Kidney (tissue), 14 donors: Measurements from ENCODE around the gene CASKIN2. TPM values are rescaled to one million over a fixed set of nuclear protein-coding genes. Genes with fewer than 3 reads are reported as not detected.

Experiments
- DNase-seq, 5 donors: peaks; one replicate each; pipeline ENCODE4 v3.0.0-alpha.2; 2013 to 2020
- FAIRE-seq: peaks from 2 replicates; lab custom pipeline; 2012; peaks lifted over from hg19 to GRCh38; lab: Jason Lieb, UNC
- H3K27ac ChIP-seq, 2 donors: one replicate each; pipeline ENCODE4 v1.7.0; 2013; ENCODE audit warnings: low read depth in 2 of 2, low read length in 2 of 2, inconsistent platforms in 1 of 2
- H3K27me3 ChIP-seq: one replicate; pipeline ENCODE4 v1.7.1; 2013; ENCODE audit warnings: low read length, inconsistent platforms; ENCODE audit not compliant: control insufficient read depth, insufficient read depth
- H3K36me3 ChIP-seq, 3 donors: one replicate each; pipeline versions ENCODE4 v1.7.0 to v1.7.1; 2013; ENCODE audit warnings: low read length in 3 of 3, control low read depth in 1 of 3, inconsistent platforms in 1 of 3; ENCODE audit not compliant: insufficient read depth in 3 of 3, control insufficient read depth in 2 of 3
- H3K4me1 ChIP-seq, 3 donors: one replicate each; pipeline versions ENCODE4 v1.7.0 to v1.7.1; 2013; ENCODE audit warnings: low read length in 3 of 3, inconsistent platforms in 1 of 3, low read depth in 1 of 3; ENCODE audit not compliant: control insufficient read depth in 2 of 3, insufficient read depth in 2 of 3
- H3K4me3 ChIP-seq, 3 donors: one replicate each; pipeline versions ENCODE4 v1.7.0 to v1.8.1; 2013; ENCODE audit warnings: low read length in 3 of 3, control low read depth in 1 of 3, inconsistent platforms in 1 of 3
- H3K9ac ChIP-seq, 3 donors: one replicate each; pipeline versions ENCODE4 v1.7.0 to v1.7.1; 2013; ENCODE audit warnings: low read length in 3 of 3, control low read depth in 1 of 3, inconsistent platforms in 1 of 3
- H3K9me3 ChIP-seq, 3 donors: one replicate each; pipeline versions ENCODE4 v1.7.0 to v1.7.1; 2013; ENCODE audit warnings: low read length in 3 of 3, control low read depth in 1 of 3, inconsistent platforms in 1 of 3; ENCODE audit not compliant: control insufficient read depth in 2 of 3, insufficient read depth in 1 of 3
- intact Hi-C: fragments of 100-400 bp; cut with DNase I; formaldehyde crosslinking; loops from one replicate; pipeline ENCODE4 v1.11.1; 2022
- microRNA-seq: library from miRNA; unstranded; fragments of <30 nt; microRNA quantifications from one replicate; pipeline ENCODE4 v1.2.0, GENCODE V29; 2020
- polyA plus RNA-seq: library from polyadenylated mRNA; stranded (reverse); fragments of 350-450 nt; fragmentation: Illumina TruSeq; extraction: RNeasy Lipid Tissue Mini Kit (QIAGEN cat#74804); gene quantifications from one replicate; pipeline ENCODE4 v1.2.3, GENCODE V29; 2014; ENCODE audit warnings: low read depth, low replicate concordance; ENCODE audit not compliant: insufficient read depth
- total RNA-seq: library from RNA; stranded (reverse); fragmentation: NEBNext Ultra II Directional; extraction: Animal tissue kit (Norgen Biotek cat#: 25700); gene quantifications from one replicate; pipeline ENCODE4 v1.2.1, GENCODE V29; 2021
- TF ChIP-seq, protein P1 (sequence below): IDR thresholded peaks from 3 replicates; pipeline ENCODE4 v1.5.1; 2012; ENCODE audit warnings: mild to moderate bottlenecking, moderate library complexity, borderline replicate concordance; ENCODE audit not compliant: insufficient read depth; ENCODE audit errors: extremely low read depth
- donor health status: control.
- donor health status: control.
- donor health status: control.
- donor health status: control.
- donor health status: control.
- donor health status: DM: yes; HTN: yes; CAD: no.
- donor health status: Normal renal cell carcinoma (clear cell type).

CASKIN2 gene
- total and polyA plus RNA-seq, 2 donors from 2014 or later = 25.0 to 98.6 TPM

DNA sequence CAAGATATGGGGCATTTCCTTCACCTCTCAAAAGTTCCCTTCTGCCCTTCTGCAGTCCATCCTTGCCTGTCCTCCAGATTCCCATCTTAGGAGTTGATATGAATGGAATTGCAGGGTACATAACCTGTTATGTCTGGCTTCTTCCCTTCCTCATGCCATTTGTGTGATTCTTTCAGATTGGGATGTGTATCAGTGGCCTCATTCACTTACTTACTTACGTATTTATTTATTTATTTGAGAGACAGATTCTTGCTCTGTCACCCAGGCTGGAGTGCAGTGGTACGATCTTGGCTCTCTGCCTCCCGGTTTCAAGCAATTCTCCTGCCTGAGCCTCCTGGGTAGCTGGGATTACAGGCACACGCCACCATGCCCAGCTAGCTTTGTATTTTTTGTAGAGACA lies 65.1 kb downstream of the CASKIN2 start:
- no peak overlapping the region for H3K27ac ChIP-seq
- no peak overlapping the region for H3K4me3 ChIP-seq
- no peaks in the 10 kb centered on the region for H3K9me3 ChIP-seq
- H3K9ac ChIP-seq = no peak overlapping the region
- H3K27me3 ChIP-seq = no peaks in the 10 kb centered on the region
- no peaks in the 10 kb centered on the region for H3K36me3 ChIP-seq
- DNase-seq (no peak), FAIRE-seq (no peak)
- intact Hi-C loops = no loop called here
- TF ChIP-seq, protein P1, sequence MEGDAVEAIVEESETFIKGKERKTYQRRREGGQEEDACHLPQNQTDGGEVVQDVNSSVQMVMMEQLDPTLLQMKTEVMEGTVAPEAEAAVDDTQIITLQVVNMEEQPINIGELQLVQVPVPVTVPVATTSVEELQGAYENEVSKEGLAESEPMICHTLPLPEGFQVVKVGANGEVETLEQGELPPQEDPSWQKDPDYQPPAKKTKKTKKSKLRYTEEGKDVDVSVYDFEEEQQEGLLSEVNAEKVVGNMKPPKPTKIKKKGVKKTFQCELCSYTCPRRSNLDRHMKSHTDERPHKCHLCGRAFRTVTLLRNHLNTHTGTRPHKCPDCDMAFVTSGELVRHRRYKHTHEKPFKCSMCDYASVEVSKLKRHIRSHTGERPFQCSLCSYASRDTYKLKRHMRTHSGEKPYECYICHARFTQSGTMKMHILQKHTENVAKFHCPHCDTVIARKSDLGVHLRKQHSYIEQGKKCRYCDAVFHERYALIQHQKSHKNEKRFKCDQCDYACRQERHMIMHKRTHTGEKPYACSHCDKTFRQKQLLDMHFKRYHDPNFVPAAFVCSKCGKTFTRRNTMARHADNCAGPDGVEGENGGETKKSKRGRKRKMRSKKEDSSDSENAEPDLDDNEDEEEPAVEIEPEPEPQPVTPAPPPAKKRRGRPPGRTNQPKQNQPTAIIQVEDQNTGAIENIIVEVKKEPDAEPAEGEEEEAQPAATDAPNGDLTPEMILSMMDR = no peak
- no peaks in the 10 kb centered on the region for H3K4me1 ChIP-seq

Small RNAs within 50 kb of the gene (microRNA-seq; reads per million reads assigned to microRNA genes)
- not detected for gene MIR6785

Other genes with a start within 250 kb of the CASKIN2 start
- gene MIF4GD, start 244.3 kb downstream of the CASKIN2 start, total RNA-seq = 30.1 TPM
- gene MIF4GD, start 244.3 kb downstream of the CASKIN2 start, polyA plus RNA-seq = 28.2 TPM
- 11.2 TPM for gene SLC25A19, start 226.1 kb downstream of the CASKIN2 start, total RNA-seq
- 15.3 TPM for gene SLC25A19, start 226.1 kb downstream of the CASKIN2 start, polyA plus RNA-seq
- 119 TPM for gene GRB2, start 109.9 kb downstream of the CASKIN2 start, total RNA-seq
- 65.3 TPM for gene GRB2, start 109.9 kb downstream of the CASKIN2 start, polyA plus RNA-seq
- 82.6 TPM for gene TMEM94, start 58.9 kb downstream of the CASKIN2 start, total RNA-seq
- 49.6 TPM for gene TMEM94, start 58.9 kb downstream of the CASKIN2 start, polyA plus RNA-seq
- 25.8 TPM for gene TSEN54, start 991 bp upstream of the CASKIN2 start, total RNA-seq
- 33.8 TPM for gene TSEN54, start 991 bp upstream of the CASKIN2 start, polyA plus RNA-seq
- 262 TPM for gene LLGL2, start 10.2 kb upstream of the CASKIN2 start, total RNA-seq
- gene LLGL2, start 10.2 kb upstream of the CASKIN2 start, polyA plus RNA-seq = 181 TPM
- 286 TPM for gene MYO15B, start 72.3 kb upstream of the CASKIN2 start, total RNA-seq
- 139 TPM for gene MYO15B, start 72.3 kb upstream of the CASKIN2 start, polyA plus RNA-seq
- gene SMIM5, start 117.9 kb upstream of the CASKIN2 start, total RNA-seq = 8.0 TPM
- gene SMIM5, start 117.9 kb upstream of the CASKIN2 start, polyA plus RNA-seq = 63.0 TPM
- 51.6 TPM for gene RECQL5, start 151.6 kb upstream of the CASKIN2 start, total RNA-seq
- 40.0 TPM for gene RECQL5, start 151.6 kb upstream of the CASKIN2 start, polyA plus RNA-seq
- gene SAP30BP, start 151.8 kb upstream of the CASKIN2 start, total RNA-seq = 95.1 TPM
- gene SAP30BP, start 151.8 kb upstream of the CASKIN2 start, polyA plus RNA-seq = 62.9 TPM
- gene ITGB4, start 205.9 kb upstream of the CASKIN2 start, total RNA-seq = 149 TPM
- 15.7 TPM for gene ITGB4, start 205.9 kb upstream of the CASKIN2 start, polyA plus RNA-seq
- gene GALK1, start 249.7 kb upstream of the CASKIN2 start, total RNA-seq = 34.5 TPM
- gene GALK1, start 249.7 kb upstream of the CASKIN2 start, polyA plus RNA-seq = 105 TPM